ENCODE results near the gene AGAP2. TPM values are rescaled to one million over a fixed set of nuclear protein-coding genes. Genes with fewer than 3 reads are reported as not detected.

AGAP2 gene
- polyA plus RNA-seq, 3 donors: 0.20 to 3.4 (median 0.65) TPM

DNA sequence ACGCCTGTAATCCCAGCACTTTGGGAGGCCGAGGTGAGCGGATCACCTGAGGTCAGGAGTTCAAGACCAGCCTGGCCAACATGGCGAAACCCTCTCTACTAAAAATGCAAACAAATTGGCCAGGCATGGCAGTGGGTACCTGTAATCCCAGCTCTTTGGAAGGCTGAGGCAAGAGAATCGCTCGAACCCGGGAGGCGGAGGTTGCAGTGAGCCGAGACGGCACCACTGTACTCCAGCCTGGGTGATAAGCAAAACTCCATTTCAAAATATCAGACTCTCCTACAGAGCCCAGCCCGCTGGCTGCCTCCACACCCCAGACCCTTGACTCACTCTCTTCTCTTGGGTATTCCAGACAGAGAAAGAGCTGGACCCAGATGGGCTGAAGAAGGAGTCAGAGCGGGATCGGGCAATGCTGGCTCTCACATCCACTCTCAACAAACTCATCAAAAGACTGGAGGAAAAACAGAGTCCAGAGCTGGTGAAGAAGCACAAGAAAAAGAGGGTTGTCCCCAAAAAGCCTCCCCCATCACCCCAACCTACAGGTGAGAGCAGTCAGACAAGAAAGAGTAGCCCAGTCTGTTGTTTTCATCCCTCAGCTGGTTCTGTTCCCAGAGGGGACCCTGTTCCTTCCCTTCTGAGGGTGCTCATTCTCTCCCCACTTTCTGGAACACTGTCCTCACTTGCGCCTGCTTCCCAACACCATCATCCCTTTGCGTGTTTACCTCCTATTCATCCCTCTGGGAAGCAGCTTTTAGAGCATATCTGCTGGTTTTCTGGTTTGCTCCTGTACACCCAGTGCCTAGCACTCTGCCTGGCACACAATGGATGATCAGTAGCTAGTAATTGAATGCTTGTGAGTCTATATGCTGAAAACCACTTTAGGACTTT is 19.7 kb downstream of the AGAP2 start:
- Histone ChIP-seq H3K36me3 (replicated peaks in 1 of 2; ENCODE audit: control insufficient read depth in 1 of 2, insufficient read depth in 2 of 2, low read length in 2 of 2) (peaks cover 77 to 79% of the 10 kb centered on the region in 2 donors), H4K20me1 (ENCODE audit: insufficient read depth, low read length) (peaks cover 12% of the 10 kb centered on the region), H2AFZ (ENCODE audit: insufficient read depth, low read depth, low read length, poor library complexity, severe bottlenecking) (no peak overlapping the region), H3K4me1 (ENCODE audit: control insufficient read depth in 1 of 2, insufficient read depth in 2 of 2, low read length in 2 of 2) (no peaks in the 10 kb centered on the region), H3K9me3 (replicated peaks in 1 of 2; ENCODE audit: control insufficient read depth in 1 of 2, insufficient read depth in 1 of 2, low read length in 2 of 2) (no peaks in the 10 kb centered on the region), H3K27me3 (ENCODE audit: control insufficient read depth in 2 of 2, insufficient read depth in 2 of 2, low read length in 2 of 2) (no peaks in the 10 kb centered on the region), H3K4me3 (replicated peaks in 1 of 3; ENCODE audit: low read depth in 2 of 3, low read length in 3 of 3) (no peak overlapping the region), H3K9ac (ENCODE audit: insufficient read depth, low read length, poor library complexity, severe bottlenecking) (no peak overlapping the region), H3K27ac (ENCODE audit: low read depth in 1 of 2, low read length in 2 of 2) (no peak overlapping the region), H3K4me2 (replicated peaks; ENCODE audit: extremely low read depth, low read length, poor library complexity, severe bottlenecking) (no peak overlapping the region), H3K79me2 (ENCODE audit: insufficient read depth, low read length) (no peaks in the 10 kb centered on the region)
- intact Hi-C loops (cut with micrococcal nuclease): no loop called here
- H3K4me1 Mint-ChIP-seq: no peaks in the 10 kb centered on the region
- WGBS (ENCODE audit: insufficient coverage): 97% methylated on average over 8 of the region's 15 CpGs
- H3K36me3 Mint-ChIP-seq: peaks cover 69 to 75% of the 10 kb centered on the region in 2 donors
- DNase-seq: no peak
- no peaks in the 10 kb centered on the region for H3K27me3 Mint-ChIP-seq (ENCODE audit: low read depth in 3 of 3)
- H3K27ac Mint-ChIP-seq: peak overlapping the region in 1 of 7 donors; percentile 62
- peaks cover 0 to 2% (median 0%) of the 10 kb centered on the region in 7 donors for H3K9me3 Mint-ChIP-seq
- no peak overlapping the region for H3K4me3 Mint-ChIP-seq
- TF ChIP-seq, protein P1, sequence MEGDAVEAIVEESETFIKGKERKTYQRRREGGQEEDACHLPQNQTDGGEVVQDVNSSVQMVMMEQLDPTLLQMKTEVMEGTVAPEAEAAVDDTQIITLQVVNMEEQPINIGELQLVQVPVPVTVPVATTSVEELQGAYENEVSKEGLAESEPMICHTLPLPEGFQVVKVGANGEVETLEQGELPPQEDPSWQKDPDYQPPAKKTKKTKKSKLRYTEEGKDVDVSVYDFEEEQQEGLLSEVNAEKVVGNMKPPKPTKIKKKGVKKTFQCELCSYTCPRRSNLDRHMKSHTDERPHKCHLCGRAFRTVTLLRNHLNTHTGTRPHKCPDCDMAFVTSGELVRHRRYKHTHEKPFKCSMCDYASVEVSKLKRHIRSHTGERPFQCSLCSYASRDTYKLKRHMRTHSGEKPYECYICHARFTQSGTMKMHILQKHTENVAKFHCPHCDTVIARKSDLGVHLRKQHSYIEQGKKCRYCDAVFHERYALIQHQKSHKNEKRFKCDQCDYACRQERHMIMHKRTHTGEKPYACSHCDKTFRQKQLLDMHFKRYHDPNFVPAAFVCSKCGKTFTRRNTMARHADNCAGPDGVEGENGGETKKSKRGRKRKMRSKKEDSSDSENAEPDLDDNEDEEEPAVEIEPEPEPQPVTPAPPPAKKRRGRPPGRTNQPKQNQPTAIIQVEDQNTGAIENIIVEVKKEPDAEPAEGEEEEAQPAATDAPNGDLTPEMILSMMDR (IDR thresholded peaks at IDR 0.05): no peak

DNA sequence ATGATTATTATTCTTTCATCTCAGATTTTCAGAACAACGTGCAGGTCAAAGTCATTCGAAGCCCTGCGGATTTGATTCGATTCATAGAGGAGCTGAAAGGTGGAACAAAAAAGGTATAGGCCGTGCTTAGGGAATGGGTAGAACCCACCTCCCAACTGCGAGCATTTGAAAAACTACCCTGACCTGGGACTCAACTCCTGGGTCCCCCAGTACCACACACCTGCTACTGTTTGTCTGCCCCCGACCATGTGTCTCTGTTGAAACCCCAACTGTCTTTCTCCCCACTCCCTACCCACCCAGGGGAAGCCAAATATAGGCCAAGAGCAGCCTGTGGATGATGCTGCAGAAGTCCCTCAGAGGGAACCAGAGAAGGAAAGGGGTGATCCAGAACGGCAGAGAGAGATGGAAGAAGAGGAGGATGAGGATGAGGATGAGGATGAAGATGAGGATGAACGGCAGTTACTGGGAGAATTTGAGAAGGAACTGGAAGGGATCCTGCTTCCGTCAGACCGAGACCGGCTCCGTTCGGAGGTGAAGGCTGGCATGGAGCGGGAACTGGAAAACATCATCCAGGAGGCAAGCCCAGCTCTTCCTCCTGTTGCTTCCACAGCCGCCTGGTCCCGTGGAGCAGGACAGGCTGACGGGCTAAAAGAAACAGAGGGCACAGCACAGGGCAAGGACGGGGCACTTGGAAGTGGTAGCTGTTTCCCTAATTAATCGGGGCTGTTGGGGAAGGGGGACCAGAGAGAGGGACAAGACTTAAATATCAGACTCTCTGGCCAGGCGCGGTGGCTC is 20.5 kb downstream of the AGAP2 start:
- Mint-ChIP-seq H3K36me3 (peaks cover 72 to 83% of the 10 kb centered on the region in 2 donors), H3K4me1 (no peaks in the 10 kb centered on the region), H3K4me3 (no peak overlapping the region), H3K27me3 (ENCODE audit: low read depth in 3 of 3) (no peaks in the 10 kb centered on the region), H3K27ac (no peak overlapping the region), H3K9me3 (peaks cover 0 to 2% (median 0%) of the 10 kb centered on the region in 7 donors)
- Histone ChIP-seq H3K36me3 (replicated peaks in 1 of 2; ENCODE audit: control insufficient read depth in 1 of 2, insufficient read depth in 2 of 2, low read length in 2 of 2) (peaks cover 85 to 88% of the 10 kb centered on the region in 2 donors), H3K4me3 (replicated peaks in 1 of 3; ENCODE audit: low read depth in 2 of 3, low read length in 3 of 3) (no peak overlapping the region), H4K20me1 (ENCODE audit: insufficient read depth, low read length) (peaks cover 20% of the 10 kb centered on the region), H3K27me3 (ENCODE audit: control insufficient read depth in 2 of 2, insufficient read depth in 2 of 2, low read length in 2 of 2) (no peaks in the 10 kb centered on the region), H3K4me2 (replicated peaks; ENCODE audit: extremely low read depth, low read length, poor library complexity, severe bottlenecking) (no peak overlapping the region), H3K9ac (ENCODE audit: insufficient read depth, low read length, poor library complexity, severe bottlenecking) (no peak overlapping the region), H3K79me2 (ENCODE audit: insufficient read depth, low read length) (peaks cover 2% of the 10 kb centered on the region), H3K9me3 (replicated peaks in 1 of 2; ENCODE audit: control insufficient read depth in 1 of 2, insufficient read depth in 1 of 2, low read length in 2 of 2) (no peaks in the 10 kb centered on the region), H3K27ac (ENCODE audit: low read depth in 1 of 2, low read length in 2 of 2) (no peak overlapping the region), H2AFZ (ENCODE audit: insufficient read depth, low read depth, low read length, poor library complexity, severe bottlenecking) (no peak overlapping the region), H3K4me1 (ENCODE audit: control insufficient read depth in 1 of 2, insufficient read depth in 2 of 2, low read length in 2 of 2) (no peaks in the 10 kb centered on the region)
- intact Hi-C loops (cut with micrococcal nuclease): no loop called here
- TF ChIP-seq, protein P1 (IDR thresholded peaks at IDR 0.05): no peak
- no peak for DNase-seq
- whole genome bisulfite sequencing (ENCODE audit: insufficient coverage): 96% methylated on average over 13 of the region's 22 CpGs

All from CD14-positive monocyte (primary cell).